Measurements from ENCODE around the gene SENP1. TPM values are rescaled to one million over a fixed set of nuclear protein-coding genes. Genes with fewer than 3 reads are reported as not detected.

Gene SENP1
- total RNA-seq, 4 donors from 2014 or later: 14.3 to 19.4 (median 17.3) TPM

GRCh38 chr12:47993491-47993890, 112.4 kb downstream of the SENP1 start:
- TF ChIP-seq CTCF (IDR thresholded peaks at IDR 0.05): no peak
- TF ChIP-seq POLR2A (IDR thresholded peaks at IDR 0.05): no peak
- WGBS, 2 donors: 87 to 99% methylated on average over 5 of the region's 5 CpGs
- DNase-seq (ENCODE audit: low spot score in 2 of 2): no peak
- H3K4me3 ChIP-seq (ENCODE audit: low read depth, poor library complexity, severe bottlenecking): no peak overlapping the region
- intact Hi-C loops (cut with DNase I; ENCODE audit: low total_unique reads): no loop called here

Small RNA genes lying within 50 kb of the gene (microRNA-seq; reads per million reads assigned to microRNA genes)
- 1.4 to 2.3 reads per million in 2 donors for gene MIR6505 (ENCODE audit: borderline number of aligned reads in 1 of 2, borderline replicate concordance in 2 of 2)

Other genes with a start within 250 kb of the SENP1 start
- 10 to 100 TPM; 35.9 to 58.1 (median 39.4) TPM for gene VDR, start 201.1 kb downstream of the SENP1 start, total RNA-seq
- gene TMEM106C, start 142.5 kb downstream of the SENP1 start, total RNA-seq: 10 to 100 TPM; 40.9 to 56.7 (median 42.3) TPM
- under 1 TPM in 2 of 4 donors, not detected in 2; 0.07 to 0.26 TPM for gene COL2A1, start 101.6 kb downstream of the SENP1 start, total RNA-seq
- 10 to 100 TPM; 15.1 to 28.1 (median 26.0) TPM for gene PFKM, start 13.3 kb upstream of the SENP1 start, total RNA-seq
- gene ASB8, start 51.4 kb upstream of the SENP1 start, total RNA-seq: 10 to 100 TPM; 26.5 to 31.0 (median 27.9) TPM
- gene CCDC184, start 77.6 kb upstream of the SENP1 start, total RNA-seq: under 1 TPM in 3 of 4 donors, not detected in 1; 0.13 to 0.36 (median 0.22) TPM
- gene OR10AD1, start 97.2 kb upstream of the SENP1 start, total RNA-seq: not detected
- 10 to 100 TPM in 3 of 4 donors, 1 to 10 TPM in 1; 7.8 to 14.1 (median 12.1) TPM for gene ZNF641, start 244.8 kb upstream of the SENP1 start, total RNA-seq